HUDEP-2 (cell line): ENCODE results near the gene PHIP.
"Not testable (repeated sequence)": the region's sequence is repeated elsewhere in the genome, so short reads cannot be mapped to it uniquely, and the experiment has no call there.

Experiments used
- DNase-seq, 76 experiments: peaks; one replicate each; lab custom pipeline; 2025; ENCODE audit not compliant: unreplicated experiment in 76 of 76; lab: John Stamatoyannopoulos, UW

Gene PHIP

DNA sequence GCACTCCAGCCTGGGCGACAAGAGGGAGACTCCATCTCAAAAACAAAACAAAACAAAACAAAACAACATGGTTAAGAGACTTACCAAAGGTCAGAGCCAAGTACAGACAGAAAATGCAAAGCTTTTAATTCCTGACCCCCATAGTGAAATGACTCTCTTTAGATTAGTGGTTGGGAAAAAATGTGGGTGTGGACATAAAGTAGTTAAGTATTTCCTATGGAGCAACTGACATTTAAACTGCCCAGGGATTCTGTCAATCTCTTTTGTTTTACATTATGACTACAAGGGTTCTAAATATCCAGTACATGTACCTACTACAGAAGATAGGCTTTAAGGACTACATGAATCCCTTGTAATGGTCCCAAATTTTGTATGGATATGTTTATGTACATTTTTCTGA lies 135.6 kb downstream of the PHIP start:
- DNase-seq: no peak

DNA sequence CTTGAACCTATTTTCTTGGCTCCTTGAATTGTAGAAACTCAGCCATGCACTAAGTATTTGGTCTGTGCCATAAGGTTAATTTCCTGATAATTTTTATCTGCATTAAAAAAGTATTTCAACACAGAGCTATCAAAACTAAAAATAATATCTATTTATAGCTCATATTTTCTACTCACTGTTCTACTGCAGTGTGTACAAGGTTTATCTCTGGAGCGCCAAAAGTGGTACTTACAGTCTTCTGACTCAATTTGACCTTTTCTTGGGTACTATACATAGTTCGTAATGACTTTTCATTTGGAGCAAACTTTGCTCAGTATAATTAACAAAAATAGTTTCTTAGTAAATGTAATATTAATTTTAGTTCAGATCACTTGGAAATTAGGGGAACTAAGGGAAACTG lies 141.5 kb downstream of the PHIP start:
- DNase-seq: no peak

DNA sequence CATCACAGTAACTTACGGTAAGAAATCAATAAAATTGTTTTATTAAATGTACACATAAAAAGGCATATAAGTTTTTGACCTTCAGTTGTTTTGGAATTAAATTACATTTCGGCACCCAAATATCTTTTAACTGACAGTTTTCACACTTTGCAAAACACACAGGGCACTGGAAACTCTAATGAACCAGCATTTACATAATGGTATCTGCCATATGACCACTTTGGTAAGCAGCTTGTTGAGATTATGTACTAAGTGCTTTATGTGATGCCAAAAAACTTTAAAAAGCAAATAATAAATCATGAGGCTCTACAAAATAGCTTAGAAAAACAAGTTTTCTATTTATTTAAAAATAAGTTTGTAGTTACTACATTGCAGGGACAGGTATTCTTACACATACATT lies 142.5 kb downstream of the PHIP start:
- no peak for DNase-seq

DNA sequence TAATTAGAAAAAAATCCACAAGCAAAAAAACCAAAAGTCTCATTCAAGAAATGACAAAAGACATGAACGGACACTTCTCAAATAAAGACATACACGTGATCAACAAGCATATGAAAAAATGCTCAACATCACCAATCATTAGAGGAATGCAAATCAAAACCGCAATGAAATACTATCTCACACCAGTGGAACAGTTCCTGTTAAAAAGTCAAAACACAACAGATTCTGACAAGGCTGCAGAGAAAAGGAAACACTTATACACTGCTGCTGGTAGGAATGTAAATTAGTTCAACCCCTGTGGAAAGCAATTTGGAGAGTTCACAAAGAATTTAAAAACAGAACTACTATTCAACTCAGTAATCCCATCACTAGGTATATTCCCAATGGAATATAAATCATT lies 152.7 kb downstream of the PHIP start:
- DNase-seq: no peak

DNA sequence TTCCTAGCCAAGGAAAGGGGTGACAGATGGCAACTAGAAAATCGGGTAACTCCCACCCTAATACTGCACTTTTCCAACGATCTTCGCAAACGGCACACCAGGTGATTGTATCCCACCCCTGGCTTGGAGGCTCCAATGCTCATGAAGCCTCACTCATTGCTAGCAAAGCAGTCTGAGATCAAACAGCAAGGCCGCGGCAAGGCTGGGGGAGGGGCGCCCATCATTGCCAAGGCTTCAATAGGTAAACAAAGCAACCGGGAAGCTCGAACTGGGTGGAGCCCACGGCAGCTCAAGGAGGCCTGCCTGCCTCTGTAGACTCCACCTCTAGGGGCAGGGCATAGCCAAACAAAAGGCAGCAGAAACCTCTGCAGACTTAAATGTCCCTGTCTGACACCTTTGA lies 156.9 kb downstream of the PHIP start:
- DNase-seq: not testable (repeated sequence)

DNA sequence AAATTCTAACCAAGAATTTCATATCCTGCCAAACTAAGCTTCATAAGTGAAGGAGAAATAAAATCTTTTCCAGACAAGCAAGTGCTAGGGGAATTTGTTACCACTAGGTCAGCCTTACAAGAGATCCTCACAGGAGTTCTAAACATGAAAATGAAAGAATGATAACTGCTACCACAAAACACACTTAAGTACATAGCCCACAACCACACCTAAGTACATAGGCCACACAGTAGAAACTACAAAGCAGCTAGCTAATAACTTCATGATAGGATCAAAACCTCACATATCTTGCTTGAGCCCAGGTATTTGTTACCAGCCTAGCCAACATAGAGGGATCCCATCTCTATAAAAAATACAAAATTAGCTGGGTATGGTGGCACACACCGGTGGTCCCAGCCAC lies 160.3 kb downstream of the PHIP start:
- no peak for DNase-seq

DNA sequence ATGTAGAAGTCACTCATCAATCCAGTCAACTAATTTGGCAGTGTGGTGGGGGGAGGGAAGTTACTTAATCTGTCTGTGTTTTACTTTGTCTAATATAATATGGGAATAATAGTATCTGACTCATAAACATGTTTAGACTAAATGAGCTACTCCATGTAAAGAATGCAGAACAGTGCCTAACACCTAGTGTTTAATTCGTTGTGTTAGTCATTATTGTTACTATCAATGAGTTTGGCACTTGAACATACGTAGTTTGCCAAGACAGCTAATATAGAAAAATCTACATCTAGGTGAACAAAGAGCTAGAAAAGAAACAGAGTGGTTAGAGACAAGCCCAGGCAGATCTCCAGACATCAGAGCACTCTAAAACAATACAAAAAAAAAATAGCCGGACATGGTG lies 161.6 kb downstream of the PHIP start:
- no peak for DNase-seq

DNA sequence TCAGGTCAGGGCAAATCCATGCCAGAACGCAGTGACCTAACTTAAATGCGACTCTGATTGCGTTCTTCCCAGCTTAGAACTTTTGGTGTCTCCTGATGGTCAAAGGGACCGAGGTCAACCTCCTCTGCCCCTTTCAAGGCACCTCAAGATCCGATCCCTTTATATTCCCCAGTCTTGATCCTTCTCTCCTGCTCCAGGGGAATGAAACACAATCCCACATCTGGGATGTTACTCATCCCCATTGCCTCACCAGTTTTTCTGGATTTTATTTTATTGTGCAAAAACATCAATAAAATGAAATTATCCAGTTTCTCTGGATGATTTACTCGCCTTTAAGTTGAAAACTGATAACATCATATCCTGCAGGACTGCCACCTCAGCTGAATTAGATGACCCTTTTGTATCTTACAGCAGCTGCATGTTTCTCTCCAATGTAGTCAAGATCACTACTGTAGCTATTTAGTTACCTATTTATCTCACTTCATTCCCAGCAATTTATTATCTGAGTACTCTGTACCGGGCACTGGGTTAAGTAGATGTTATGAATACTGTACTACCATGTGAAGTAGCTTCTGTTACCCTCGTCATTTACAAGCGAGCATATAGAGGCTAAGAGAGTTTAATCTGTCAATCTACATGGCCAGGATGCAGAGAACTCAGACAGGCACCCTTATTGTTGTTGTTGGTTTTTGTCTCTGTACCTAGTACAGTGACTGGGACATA lies 166.7 kb downstream of the PHIP start:
- DNase-seq: no peak

DNA sequence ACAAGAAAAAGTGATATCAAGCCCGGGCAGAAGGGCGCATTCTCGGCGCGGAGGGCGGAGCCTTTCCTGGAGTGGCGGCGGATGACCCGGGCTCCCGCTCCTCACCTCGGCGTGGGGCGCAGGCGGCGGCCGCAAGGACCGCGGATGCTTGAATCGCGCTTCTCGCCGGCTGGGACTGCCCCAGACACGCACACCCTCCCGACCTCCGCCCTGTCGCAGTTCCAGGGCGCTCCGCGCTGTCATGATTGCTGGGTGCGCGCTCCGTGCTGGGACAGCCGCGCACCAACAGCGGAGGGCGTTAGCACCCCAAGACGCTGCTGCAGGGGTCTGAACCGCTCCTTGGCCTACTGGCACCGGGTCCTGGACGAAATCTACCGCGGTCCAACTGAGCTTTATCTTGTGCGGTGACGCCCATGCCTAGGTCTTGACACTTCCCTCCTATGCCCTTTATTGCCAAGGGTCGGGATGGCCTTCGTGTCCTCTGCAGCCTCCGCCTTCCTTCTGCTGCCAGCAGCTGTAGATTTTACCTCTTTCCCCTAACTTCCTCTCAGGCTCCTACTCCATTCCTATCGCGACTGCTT lies 167.4 kb downstream of the PHIP start:
- DNase-seq: peak in 25 of 76 experiments; percentile 4 to 42 (median 12)

DNA sequence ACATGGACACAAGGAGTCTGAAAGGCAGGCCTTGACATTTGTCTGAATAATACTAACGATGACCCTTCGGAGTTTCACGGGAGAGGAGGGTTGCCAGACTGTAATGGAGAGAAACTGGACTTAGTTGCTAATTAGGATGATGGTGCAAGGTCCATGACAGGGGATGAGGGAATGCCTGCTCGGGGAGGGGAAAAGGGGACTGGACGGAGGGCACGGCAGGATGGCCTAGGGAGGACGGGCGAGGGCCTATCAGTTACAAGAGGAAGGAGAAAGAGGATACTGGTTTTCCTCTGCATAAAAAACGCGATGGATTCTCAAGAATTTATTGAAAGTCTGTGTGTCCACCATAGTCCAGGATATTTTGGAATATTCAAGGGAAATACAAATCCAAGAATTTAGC lies 168.0 kb downstream of the PHIP start:
- no peak for DNase-seq

DNA sequence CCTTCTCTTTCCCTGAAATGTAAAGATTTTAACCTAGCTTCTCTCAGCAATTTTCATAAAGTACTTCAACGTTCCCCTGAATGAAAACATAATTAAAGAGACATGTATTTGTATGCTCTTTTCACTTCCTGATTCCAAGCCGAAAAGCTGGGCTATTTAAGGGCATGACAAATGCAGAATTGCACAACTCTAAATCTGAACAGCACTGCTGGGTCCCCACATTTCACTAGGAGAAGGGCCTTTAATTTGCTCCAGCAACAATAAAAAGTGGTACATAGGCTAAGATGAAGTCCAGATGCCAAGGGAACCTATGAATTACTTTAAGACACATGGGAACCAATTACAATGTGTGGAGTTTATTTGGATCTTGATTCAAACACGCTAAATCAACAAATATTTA lies 168.7 kb downstream of the PHIP start:
- DNase-seq: no peak

DNA sequence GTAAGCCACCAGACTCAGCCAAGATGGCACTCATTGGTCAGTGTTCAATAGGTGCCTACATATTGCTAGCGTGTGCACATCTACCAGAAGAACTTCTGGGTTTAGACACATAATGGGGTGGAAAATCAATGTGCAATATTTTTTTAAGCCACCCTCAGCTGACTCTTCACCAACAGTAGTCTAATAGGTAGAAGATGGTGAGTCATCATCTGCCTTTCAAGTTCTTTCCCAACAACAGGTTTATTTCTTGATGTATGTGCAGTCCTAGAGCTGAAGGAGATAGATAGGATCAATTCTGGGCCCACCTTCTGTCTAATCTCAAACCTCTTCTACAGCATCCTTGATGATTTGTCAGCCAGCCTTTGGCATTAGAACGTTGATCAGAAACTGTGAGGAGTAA lies 169.4 kb downstream of the PHIP start:
- DNase-seq: no peak

DNA sequence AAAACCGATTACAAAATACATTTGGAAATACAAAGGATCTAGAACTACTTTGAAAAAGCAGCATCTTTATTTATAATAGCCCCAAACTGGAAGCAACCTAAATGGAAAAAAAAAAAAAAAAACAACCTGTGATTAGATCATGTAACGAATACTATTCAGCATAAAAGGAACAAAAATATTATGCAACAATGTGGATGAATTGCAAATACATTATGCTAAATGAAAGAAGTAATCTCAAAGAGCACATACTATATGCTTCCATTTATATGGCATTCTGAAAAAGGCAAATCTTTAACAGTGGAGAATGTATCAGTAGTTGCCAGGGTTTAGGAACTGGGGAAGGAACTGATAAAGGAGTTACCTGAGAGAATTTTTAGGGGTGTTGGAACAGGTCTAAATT lies 181.8 kb downstream of the PHIP start:
- DNase-seq: no peak

DNA sequence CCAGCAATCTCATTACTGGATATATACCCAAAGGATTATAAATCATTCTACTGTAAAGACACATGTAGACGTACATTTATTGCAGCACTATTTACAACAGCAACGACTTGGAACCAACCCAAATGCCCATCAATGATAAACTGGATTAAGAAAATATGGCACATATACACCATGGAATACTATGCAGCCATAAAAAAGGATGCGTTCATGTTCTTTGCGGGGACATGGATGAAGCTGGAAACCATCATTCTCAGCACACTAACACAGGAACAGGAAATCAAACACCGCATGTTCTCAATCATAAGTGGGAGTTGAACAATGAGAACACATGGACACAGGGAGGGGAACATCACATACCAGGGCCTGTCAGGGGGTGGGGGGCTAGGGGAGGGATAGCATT lies 188.2 kb downstream of the PHIP start:
- DNase-seq: not testable (repeated sequence)
